ENCODE results near the gene CLIP4.
A peak's percentile ranks its signal among the peaks of the same experiment; 100 is the strongest.

The CLIP4 gene

GRCh38 chr2:29233428-29233827 is 118.2 kb downstream of the CLIP4 start:
- intact Hi-C loops (cut with DNase I; ENCODE audit: low total_unique reads), result no loop called here
- no peak for TF ChIP-seq CTCF (IDR thresholded peaks at IDR 0.05)
- Histone ChIP-seq H3K27ac (no peak overlapping the region), H3K36me3 (no peaks in the 10 kb centered on the region), H3K4me3 (no peak overlapping the region), H3K9me3 (no peaks in the 10 kb centered on the region), H3K4me1 (no peaks in the 10 kb centered on the region), H3K27me3 (peaks cover 0 to 22% of the 10 kb centered on the region in 2 donors)
- DNase-seq, result peak in 1 of 2 donors; percentile 9

- Histone ChIP-seq H3K4me1 (no peaks in the 10 kb centered on the region), H3K27ac (no peak overlapping the region), H3K4me3 (no peak overlapping the region), H3K36me3 (no peaks in the 10 kb centered on the region), H3K9me3 (no peaks in the 10 kb centered on the region), H3K27me3 (peaks cover 0 to 29% of the 10 kb centered on the region in 2 donors)
- intact Hi-C loops (cut with DNase I; ENCODE audit: low total_unique reads), result no loop called here
- TF ChIP-seq CTCF (IDR thresholded peaks at IDR 0.05), result no peak
- peak in 1 of 2 donors; percentile 29 for DNase-seq
Measured at GRCh38 chr2:29235411-29235810, 120.2 kb downstream of the CLIP4 start.

GRCh38 chr2:29236074-29236473 is 120.9 kb downstream of the CLIP4 start:
- intact Hi-C loops (cut with DNase I; ENCODE audit: low total_unique reads), result no loop called here
- TF ChIP-seq CTCF (IDR thresholded peaks at IDR 0.05), result no peak
- Histone ChIP-seq H3K4me3 (no peak overlapping the region), H3K4me1 (no peaks in the 10 kb centered on the region), H3K9me3 (no peaks in the 10 kb centered on the region), H3K27ac (no peak overlapping the region), H3K27me3 (peaks cover 0 to 29% of the 10 kb centered on the region in 2 donors), H3K36me3 (no peaks in the 10 kb centered on the region)
- DNase-seq, result peak; percentile 3 to 39

GRCh38 chr2:29238497-29238896 is 123.3 kb downstream of the CLIP4 start:
- Histone ChIP-seq H3K27me3 (peaks cover 0 to 48% of the 10 kb centered on the region in 2 donors), H3K9me3 (no peaks in the 10 kb centered on the region), H3K4me3 (no peak overlapping the region), H3K4me1 (no peaks in the 10 kb centered on the region), H3K36me3 (no peaks in the 10 kb centered on the region), H3K27ac (no peak overlapping the region)
- no peak for TF ChIP-seq CTCF (IDR thresholded peaks at IDR 0.05)
- DNase-seq, result peak in 1 of 2 donors; percentile 12
- intact Hi-C loops (cut with DNase I; ENCODE audit: low total_unique reads), result no loop called here
